H9 (cell line): ENCODE results near the gene NFX1. TPM values are rescaled to one million over a fixed set of nuclear protein-coding genes. Genes with fewer than 3 reads are reported as not detected.

Experiments
- DNase-seq: peaks from one replicate; pipeline ENCODE4 v3.0.0-alpha.2; 2017
- H2AFZ ChIP-seq: one replicate; pipeline ENCODE4 v1.6.1; 2013; ENCODE audit warnings: mild to moderate bottlenecking, low read length, control low read depth, moderate library complexity
- H2AK5ac ChIP-seq: 2 replicates; pipeline ENCODE4 v1.6.1; 2013; ENCODE audit warnings: low read length, control low read depth, mixed read lengths; ENCODE audit not compliant: insufficient read length
- H2BK120ac ChIP-seq: one replicate; pipeline ENCODE4 v1.6.1; 2013; ENCODE audit warnings: low read depth, mild to moderate bottlenecking, low read length, control low read depth, inconsistent platforms; ENCODE audit not compliant: poor library complexity, severe bottlenecking
- H2BK12ac ChIP-seq: 2 replicates; pipeline ENCODE4 v1.6.1; 2013; ENCODE audit warnings: low read length, control low read depth, mixed read lengths, low read depth; ENCODE audit not compliant: insufficient read length
- H2BK15ac ChIP-seq: 2 replicates; pipeline ENCODE4 v1.6.1; 2013; ENCODE audit warnings: low read depth, low read length, control low read depth
- H2BK20ac ChIP-seq: one replicate; pipeline ENCODE4 v1.6.1; 2013; ENCODE audit warnings: low read depth, mild to moderate bottlenecking, low read length, control low read depth, inconsistent platforms; ENCODE audit not compliant: poor library complexity, severe bottlenecking
- H2BK5ac ChIP-seq: 2 replicates; pipeline ENCODE4 v1.6.1; 2013; ENCODE audit warnings: low read length, control low read depth, mixed read lengths; ENCODE audit not compliant: insufficient read length
- H3K14ac ChIP-seq: 2 replicates; pipeline ENCODE4 v1.6.1; 2013; ENCODE audit warnings: low read length, control low read depth; ENCODE audit not compliant: insufficient read depth
- H3K18ac ChIP-seq: 2 replicates; pipeline ENCODE4 v1.6.1; 2013; ENCODE audit warnings: low read depth, mild to moderate bottlenecking, mixed read lengths, low read length, control low read depth; ENCODE audit not compliant: insufficient read length
- H3K23ac ChIP-seq: 2 replicates; pipeline ENCODE4 v1.6.1; 2013; ENCODE audit warnings: low read length, control low read depth, mixed read lengths, low read depth; ENCODE audit not compliant: insufficient read length
- H3K23me2 ChIP-seq: 2 replicates; pipeline ENCODE4 v1.6.1; 2013; ENCODE audit warnings: low read depth, mild to moderate bottlenecking, mixed read lengths, low read length, control low read depth; ENCODE audit not compliant: insufficient read length, poor library complexity, severe bottlenecking
- H3K27ac ChIP-seq: 2 replicates; pipeline ENCODE4 v1.5.1; 2013; ENCODE audit warnings: low read length, control low read depth, mixed read lengths, low read depth; ENCODE audit not compliant: insufficient read length
- H3K27me3 ChIP-seq: 2 replicates; pipeline ENCODE4 v1.6.1; 2013; ENCODE audit warnings: low read length, control low read depth, inconsistent platforms; ENCODE audit not compliant: insufficient read depth
- H3K4ac ChIP-seq: 2 replicates; pipeline ENCODE4 v1.6.1; 2013; ENCODE audit warnings: low read depth, mild to moderate bottlenecking, control low read depth, inconsistent platforms, low read length, moderate library complexity
- H3K4me1 ChIP-seq: 2 replicates; pipeline ENCODE4 v1.6.1; 2013; ENCODE audit warnings: low read length, control low read depth, inconsistent platforms; ENCODE audit not compliant: insufficient read depth
- H3K4me2 ChIP-seq: 2 replicates; pipeline ENCODE4 v1.6.1; 2013; ENCODE audit warnings: low read length, control low read depth, mixed read lengths; ENCODE audit not compliant: insufficient read length, insufficient read depth
- H3K56ac ChIP-seq: 2 replicates; pipeline ENCODE4 v1.6.1; 2013; ENCODE audit warnings: low read depth, mild to moderate bottlenecking, mixed read lengths, low read length, control low read depth; ENCODE audit not compliant: insufficient read length
- H3K79me1 ChIP-seq: 2 replicates; pipeline ENCODE4 v1.6.1; 2013; ENCODE audit warnings: low read depth, mild to moderate bottlenecking, moderate library complexity, low read length, control low read depth, inconsistent platforms; ENCODE audit not compliant: insufficient read depth, poor library complexity, severe bottlenecking
- H3K79me2 ChIP-seq: 2 replicates; pipeline ENCODE4 v1.6.1; 2013; ENCODE audit warnings: low read length, control low read depth, inconsistent platforms; ENCODE audit not compliant: insufficient read depth
- H3K9ac ChIP-seq: 2 replicates; pipeline ENCODE4 v1.6.1; 2013; ENCODE audit warnings: low read length, control low read depth, mixed read lengths; ENCODE audit not compliant: insufficient read length; ENCODE audit errors: extremely low read depth
- H3K9me3 ChIP-seq: one replicate; pipeline ENCODE4 v1.6.1; 2013; ENCODE audit warnings: low read depth, low read length, inconsistent platforms; ENCODE audit not compliant: control insufficient read depth
- H3T11ph ChIP-seq: one replicate; pipeline ENCODE4 v1.6.1; 2013; ENCODE audit warnings: mild to moderate bottlenecking, low read length, control low read depth, inconsistent platforms
- H4K20me1 ChIP-seq: one replicate; pipeline ENCODE4 v1.6.1; 2013; ENCODE audit not compliant: control insufficient read depth, insufficient read length, insufficient read depth
- H4K5ac ChIP-seq: 2 replicates; pipeline ENCODE4 v1.6.1; 2013; ENCODE audit warnings: low read depth, mild to moderate bottlenecking, mixed read lengths, low read length, control low read depth; ENCODE audit not compliant: insufficient read length
- H4K8ac ChIP-seq: replicated peaks from 2 replicates; pipeline ENCODE4 v1.6.1; 2013; ENCODE audit warnings: low read length, control low read depth, mixed read lengths, low read depth; ENCODE audit not compliant: insufficient read length
- H4K91ac ChIP-seq: 2 replicates; pipeline ENCODE4 v1.6.1; 2013; ENCODE audit warnings: low read depth, mild to moderate bottlenecking, moderate library complexity, mixed read lengths, low read length, control low read depth; ENCODE audit not compliant: insufficient read length
- H3K27ac Mint-ChIP-seq, 3 experiments: 2 replicates in 2 of 3; 3 replicates in 1 of 3; pipeline ENCODE4 v1.8.0; 2020 to 2021; ENCODE audit warnings: mixed read lengths in 3 of 3, mild to moderate bottlenecking in 1 of 3, moderate library complexity in 1 of 3
- H3K27me3 Mint-ChIP-seq: 2 replicates; pipeline ENCODE4 v1.8.0; 2021; ENCODE audit warnings: low read depth, mild to moderate bottlenecking, moderate library complexity, mixed read lengths
- H3K36me3 Mint-ChIP-seq, 3 experiments: 2 replicates in 2 of 3; 3 replicates in 1 of 3; pipeline ENCODE4 v1.8.0; 2020 to 2021; ENCODE audit warnings: low read depth in 3 of 3, mixed read lengths in 3 of 3; ENCODE audit not compliant: insufficient read depth in 1 of 3
- H3K4me1 Mint-ChIP-seq, 2 experiments: 2 replicates each; pipeline ENCODE4 v1.8.0; 2020; ENCODE audit warnings: mixed read lengths in 2 of 2
- H3K4me3 Mint-ChIP-seq, 2 experiments: 2 replicates in 1 of 2; 3 replicates in 1 of 2; pipeline ENCODE4 v1.8.0; 2020 to 2021; ENCODE audit warnings: mild to moderate bottlenecking in 2 of 2, mixed read lengths in 2 of 2, moderate library complexity in 1 of 2
- H3K9me3 Mint-ChIP-seq, 2 experiments: 2 replicates in 1 of 2; 3 replicates in 1 of 2; pipeline ENCODE4 v1.8.0; 2020; ENCODE audit warnings: mild to moderate bottlenecking in 2 of 2, mixed read lengths in 2 of 2, moderate library complexity in 1 of 2
- WGBS: extraction: QIAGEN DNeasy Blood & Tissue Kit; methylation state at CpG from one replicate; pipeline ENCODE4 v1.1.7; 2013; ENCODE audit warnings: missing lambda C conversion rate, low lambda C conversion rate, mixed read lengths; ENCODE audit not compliant: insufficient read length; ENCODE audit errors: extremely low coverage; 5-methylcytosine and 5-hydroxymethylcytosine counted together
- total RNA-seq: library from RNA; stranded (reverse); gene quantifications from 2 replicates; pipeline ENCODE4 v1.2.1, GENCODE V29; 2021
- TF ChIP-seq, protein P1 (sequence below): fragments of 200-600 bp; sonication (generic); conservative IDR thresholded peaks from 3 replicates; pipeline ENCODE4 v1.8.0; 2021; ENCODE audit warnings: antibody characterized with exemption, mild to moderate bottlenecking

The NFX1 gene
- total RNA-seq, 1 experiment from 2014 or later = 35.1 TPM

DNA sequence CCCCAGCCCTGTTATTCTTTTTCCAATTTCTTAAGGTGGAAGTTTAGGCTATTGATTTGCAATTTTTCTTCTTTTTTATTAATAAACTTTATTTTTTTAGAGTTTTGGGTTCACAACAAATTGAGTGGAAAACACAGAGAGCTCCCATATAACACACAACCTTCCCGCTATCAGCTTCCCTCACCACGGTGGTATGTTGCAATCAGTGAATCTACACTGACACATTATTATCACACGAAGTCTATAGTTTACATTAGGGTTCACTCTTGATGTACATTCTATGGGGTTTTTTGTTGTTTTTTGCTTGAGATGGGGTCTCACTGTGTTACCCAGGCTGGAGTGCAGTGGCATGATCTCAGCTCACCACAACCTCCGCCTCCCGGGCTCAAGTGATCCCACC is 4.8 kb upstream of the NFX1 start:
- Histone ChIP-seq H2BK120ac (no peak overlapping the region), H3K56ac (no peak overlapping the region), H3K4me2 (no peak overlapping the region), H3K4ac (no peak overlapping the region), H3K79me1 (no peaks in the 10 kb centered on the region), H3K23me2 (no peaks in the 10 kb centered on the region), H2BK15ac (no peak overlapping the region), H2AK5ac (no peak overlapping the region), H3K27me3 (no peaks in the 10 kb centered on the region), H3K79me2 (no peaks in the 10 kb centered on the region; the same call in 1 of the 2 replicates), H3K9me3 (no peaks in the 10 kb centered on the region), H3T11ph (no peak overlapping the region), H2BK5ac (no peak overlapping the region), H3K4me1 (no peaks in the 10 kb centered on the region), H4K20me1 (no peaks in the 10 kb centered on the region), H4K5ac (no peak overlapping the region), H3K23ac (no peak overlapping the region), H3K14ac (no peak overlapping the region), H3K9ac (no peak overlapping the region), H3K27ac (no peak overlapping the region), H4K91ac (no peak overlapping the region), H2AFZ (no peak overlapping the region), H4K8ac (no peak overlapping the region), H3K18ac (no peak overlapping the region), H2BK12ac (no peak overlapping the region), H2BK20ac (no peak overlapping the region)
- no CpG with 5 or more reads among the region's 5 CpGs for WGBS
- H3K36me3 Mint-ChIP-seq = peaks cover 3 to 17% (median 10%) of the 10 kb centered on the region in 3 experiments; a peak in 5 of 7 replicates
- no peak overlapping the region for H3K4me3 Mint-ChIP-seq
- H3K27me3 Mint-ChIP-seq = no peaks in the 10 kb centered on the region
- no peak overlapping the region for H3K27ac Mint-ChIP-seq
- DNase-seq = no peak
- TF ChIP-seq, protein P1, sequence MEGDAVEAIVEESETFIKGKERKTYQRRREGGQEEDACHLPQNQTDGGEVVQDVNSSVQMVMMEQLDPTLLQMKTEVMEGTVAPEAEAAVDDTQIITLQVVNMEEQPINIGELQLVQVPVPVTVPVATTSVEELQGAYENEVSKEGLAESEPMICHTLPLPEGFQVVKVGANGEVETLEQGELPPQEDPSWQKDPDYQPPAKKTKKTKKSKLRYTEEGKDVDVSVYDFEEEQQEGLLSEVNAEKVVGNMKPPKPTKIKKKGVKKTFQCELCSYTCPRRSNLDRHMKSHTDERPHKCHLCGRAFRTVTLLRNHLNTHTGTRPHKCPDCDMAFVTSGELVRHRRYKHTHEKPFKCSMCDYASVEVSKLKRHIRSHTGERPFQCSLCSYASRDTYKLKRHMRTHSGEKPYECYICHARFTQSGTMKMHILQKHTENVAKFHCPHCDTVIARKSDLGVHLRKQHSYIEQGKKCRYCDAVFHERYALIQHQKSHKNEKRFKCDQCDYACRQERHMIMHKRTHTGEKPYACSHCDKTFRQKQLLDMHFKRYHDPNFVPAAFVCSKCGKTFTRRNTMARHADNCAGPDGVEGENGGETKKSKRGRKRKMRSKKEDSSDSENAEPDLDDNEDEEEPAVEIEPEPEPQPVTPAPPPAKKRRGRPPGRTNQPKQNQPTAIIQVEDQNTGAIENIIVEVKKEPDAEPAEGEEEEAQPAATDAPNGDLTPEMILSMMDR = no peak
- no peaks in the 10 kb centered on the region; a peak in 1 of 5 replicates for H3K9me3 Mint-ChIP-seq
- peaks cover 2 to 4% of the 10 kb centered on the region in 2 experiments; a peak in 2 of 4 replicates for H3K4me1 Mint-ChIP-seq
